ENCODE results near the gene TSHZ1.
"Not testable (repeated sequence)": the region's sequence is repeated elsewhere in the genome, so short reads cannot be mapped to it uniquely, and the experiment has no call there.

The TSHZ1 gene

GRCh38 chr18:75319905-75320304, 109.3 kb downstream of the TSHZ1 start:
- no peak for DNase-seq (ENCODE audit: low read depth in 2 of 2)
- no peak overlapping the region for H3K4me3 ChIP-seq (replicated peaks in 1 of 2; ENCODE audit: low read depth in 2 of 2, low read length in 2 of 2)
- no peak for TF ChIP-seq CTCF (IDR thresholded peaks at IDR 0.05; ENCODE audit: low read depth, low read length)

GRCh38 chr18:75320506-75320905, 109.9 kb downstream of the TSHZ1 start:
- no peak overlapping the region for H3K4me3 ChIP-seq (replicated peaks in 1 of 2; ENCODE audit: low read depth in 2 of 2, low read length in 2 of 2)
- no peak for DNase-seq (ENCODE audit: low read depth in 2 of 2)
- no peak for TF ChIP-seq CTCF (IDR thresholded peaks at IDR 0.05; ENCODE audit: low read depth, low read length)

DNA sequence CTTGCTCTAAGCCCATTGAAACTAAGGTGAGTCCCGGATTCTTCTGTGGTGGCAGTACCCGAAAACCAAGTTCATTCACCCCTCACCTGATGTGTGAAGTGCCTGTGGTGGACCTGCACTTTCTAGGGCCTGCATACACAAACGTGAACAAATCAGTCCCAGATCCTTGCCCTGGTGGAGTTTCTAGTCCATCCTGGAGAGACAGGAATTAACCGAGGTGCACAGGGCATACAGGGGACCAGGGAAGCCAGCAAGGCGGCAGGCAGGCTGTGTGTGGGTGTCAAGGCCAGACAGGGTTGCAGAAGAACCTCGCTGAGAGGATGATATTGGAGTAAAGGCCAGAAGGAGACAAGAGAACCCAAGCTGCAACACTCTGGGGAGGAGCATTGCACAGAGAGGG, 110.8 kb downstream of the TSHZ1 start:
- no peak overlapping the region for H3K4me3 ChIP-seq (replicated peaks in 1 of 2; ENCODE audit: low read depth in 2 of 2, low read length in 2 of 2)
- DNase-seq (ENCODE audit: low read depth in 2 of 2) = no peak
- TF ChIP-seq CTCF (IDR thresholded peaks at IDR 0.05; ENCODE audit: low read depth, low read length) = no peak

DNA sequence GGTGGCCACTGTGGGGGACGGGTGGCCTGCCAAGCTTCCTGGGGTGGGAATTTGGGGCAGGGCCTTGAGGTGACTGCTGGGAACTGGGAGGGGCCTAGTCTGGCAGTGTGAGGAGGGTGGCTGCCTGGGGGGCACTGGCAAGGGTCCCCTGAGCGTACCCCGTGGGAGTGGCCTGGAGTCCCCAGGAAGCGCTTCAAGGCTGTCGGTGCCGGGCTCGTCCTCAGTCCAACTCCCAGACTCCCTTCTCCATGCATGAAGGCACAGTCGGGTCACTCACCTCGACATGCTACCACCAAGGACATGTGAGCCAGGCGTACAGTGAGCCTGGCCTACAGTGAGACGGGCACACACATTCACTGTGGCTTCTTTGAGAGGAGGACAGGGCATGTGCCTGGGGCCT, 111.6 kb downstream of the TSHZ1 start:
- H3K4me3 ChIP-seq (replicated peaks in 1 of 2; ENCODE audit: low read depth in 2 of 2, low read length in 2 of 2) = no peak overlapping the region
- DNase-seq (ENCODE audit: low read depth in 2 of 2) = no peak
- TF ChIP-seq CTCF (IDR thresholded peaks at IDR 0.05; ENCODE audit: low read depth, low read length) = no peak

DNA sequence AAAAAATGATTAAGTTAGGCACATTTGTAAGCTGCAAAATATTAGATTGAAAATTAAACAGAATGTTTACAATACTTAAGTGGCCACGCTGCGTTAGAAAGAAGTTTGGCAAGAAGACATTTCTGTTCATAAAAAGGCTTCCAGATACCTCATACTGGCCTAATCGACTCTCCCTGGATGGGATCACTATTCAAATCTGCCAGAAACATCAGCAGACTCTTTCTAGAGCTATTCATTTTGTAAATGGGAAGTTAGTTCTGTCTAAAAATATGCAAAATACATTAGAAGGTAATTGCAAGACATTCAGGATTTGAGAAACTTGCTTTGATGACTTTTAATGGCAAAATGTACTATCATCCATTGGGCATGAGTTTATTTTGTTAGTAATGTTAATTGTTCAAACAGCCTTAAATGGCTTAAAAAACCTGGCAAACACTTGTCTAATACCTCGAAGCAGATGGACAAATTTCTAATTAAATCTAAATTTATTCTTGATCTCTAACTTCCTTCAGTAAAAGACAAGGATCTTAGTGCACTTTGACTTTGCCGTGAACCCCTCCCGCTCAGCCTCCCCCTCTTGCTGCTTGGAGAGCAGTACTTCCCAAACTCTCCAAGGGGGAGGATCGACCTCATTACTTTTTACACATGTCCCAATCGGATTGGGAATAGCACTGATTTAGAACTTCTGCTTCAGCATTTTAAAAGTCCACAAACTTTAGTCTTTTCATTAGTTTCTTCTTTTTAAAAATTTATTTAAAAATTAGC, 113.4 kb downstream of the TSHZ1 start:
- no peak for TF ChIP-seq CTCF (IDR thresholded peaks at IDR 0.05; ENCODE audit: low read depth, low read length)
- DNase-seq (ENCODE audit: low read depth in 2 of 2) = no peak
- H3K4me3 ChIP-seq (replicated peaks in 1 of 2; ENCODE audit: low read depth in 2 of 2, low read length in 2 of 2) = no peak overlapping the region

DNA sequence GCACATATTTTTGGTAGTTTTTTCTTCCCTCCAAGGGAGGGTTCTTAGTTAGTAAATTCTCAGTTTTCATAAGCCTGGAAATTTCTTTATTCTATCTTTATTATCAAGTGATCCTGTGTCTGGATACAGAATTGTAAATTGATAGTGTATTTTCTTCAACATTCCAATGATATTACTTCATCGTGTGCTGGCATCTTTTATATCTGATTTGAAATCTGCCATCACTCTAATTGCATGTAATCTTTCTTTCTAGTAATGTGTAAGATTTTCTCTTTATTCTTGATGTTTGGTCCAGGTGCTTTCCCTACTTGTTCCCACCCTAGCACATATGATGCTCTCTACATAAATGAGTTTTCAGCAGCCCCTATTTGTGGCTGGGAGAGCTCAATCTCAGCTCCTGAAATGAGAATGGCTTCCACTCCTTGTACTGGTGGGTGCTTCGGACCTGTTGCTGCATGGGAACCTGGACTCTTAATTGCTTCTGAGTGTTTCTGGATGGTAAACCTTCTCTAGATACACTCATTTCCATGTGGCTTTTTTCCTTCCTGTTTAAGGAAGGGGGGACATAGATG, 114.2 kb downstream of the TSHZ1 start:
- DNase-seq (ENCODE audit: low read depth in 2 of 2) = no peak
- H3K4me3 ChIP-seq (replicated peaks in 1 of 2; ENCODE audit: low read depth in 2 of 2, low read length in 2 of 2) = no peak overlapping the region
- TF ChIP-seq CTCF (IDR thresholded peaks at IDR 0.05; ENCODE audit: low read depth, low read length) = no peak

DNA sequence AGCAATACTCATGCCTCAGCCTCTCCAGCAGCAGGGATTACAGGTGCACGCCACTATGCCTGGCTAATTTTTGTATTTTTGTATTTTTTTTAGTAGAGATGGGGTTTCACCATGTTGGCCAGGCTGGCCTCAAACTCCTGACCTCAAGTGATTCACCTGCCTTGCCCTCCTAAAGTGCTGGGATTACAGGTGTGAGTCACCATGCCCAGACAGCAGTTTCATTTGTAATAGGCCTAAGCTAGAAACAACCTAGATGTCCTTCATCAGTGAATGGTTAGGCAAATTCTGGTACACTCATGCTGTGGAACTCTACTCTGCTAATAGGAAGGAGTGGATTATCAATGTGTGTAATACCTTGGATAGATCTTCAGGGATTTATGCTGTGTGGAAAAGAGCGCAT, 119.2 kb downstream of the TSHZ1 start:
- DNase-seq (ENCODE audit: low read depth in 2 of 2); H3K4me3 ChIP-seq (replicated peaks in 1 of 2; ENCODE audit: low read depth in 2 of 2, low read length in 2 of 2): not testable (repeated sequence)
